ENCODE results near the gene DPCD. TPM values are rescaled to one million over a fixed set of nuclear protein-coding genes. Genes with fewer than 3 reads are reported as not detected.

DPCD gene
- total RNA-seq, 1 donor from 2014 or later = 71.1 TPM

GRCh38 chr10:101653536-101653935 is 65.4 kb downstream of the DPCD start:
- H3K27me3 ChIP-seq = no peaks in the 10 kb centered on the region
- no peak overlapping the region for H3K9ac ChIP-seq
- H3K79me2 ChIP-seq (ENCODE audit: low read depth) = no peaks in the 10 kb centered on the region
- TF ChIP-seq EZH2phosphoT487 (IDR thresholded peaks at IDR 0.05) (no peak), EZH2 (IDR thresholded peaks at IDR 0.05) (no peak), CTCF (IDR thresholded peaks at IDR 0.05) (no peak)
- no peak overlapping the region for H3K4me3 ChIP-seq
- H3F3A ChIP-seq (ENCODE audit: low read depth) = peaks cover 34% of the 10 kb centered on the region
- no peaks in the 10 kb centered on the region for H4K20me1 ChIP-seq (ENCODE audit: low read depth)
- peaks cover 2% of the 10 kb centered on the region for H3K27me3 Mint-ChIP-seq (ENCODE audit: insufficient read depth, low read depth)
- H2AFZ ChIP-seq (replicated peaks) = no peak overlapping the region
- peaks cover 6% of the 10 kb centered on the region for H3K4me1 Mint-ChIP-seq
- H3K27ac ChIP-seq = peak overlapping the region; percentile 90
- H3K36me3 Mint-ChIP-seq = peaks cover 19% of the 10 kb centered on the region
- H3K9me3 Mint-ChIP-seq = no peaks in the 10 kb centered on the region
- H3K4me3 Mint-ChIP-seq = no peak overlapping the region
- H3K4me1 ChIP-seq = peaks cover 46% of the 10 kb centered on the region
- no peaks in the 10 kb centered on the region for H3K9me3 ChIP-seq (ENCODE audit: low read depth)
- no peaks in the 10 kb centered on the region for H3K36me3 ChIP-seq
- no peak overlapping the region for H3K27ac Mint-ChIP-seq
- no peak overlapping the region for H3K4me2 ChIP-seq
- DNase-seq (ENCODE audit: low spot score) = no peak

- DNase-seq (ENCODE audit: low spot score) = no peak
- Histone ChIP-seq H3K27me3 (no peaks in the 10 kb centered on the region), H3K79me2 (ENCODE audit: low read depth) (no peaks in the 10 kb centered on the region), H3K9ac (no peak overlapping the region), H3K27ac (no peak overlapping the region), H2AFZ (replicated peaks) (no peak overlapping the region), H3K9me3 (ENCODE audit: low read depth) (no peaks in the 10 kb centered on the region), H4K20me1 (ENCODE audit: low read depth) (no peaks in the 10 kb centered on the region), H3K4me1 (peaks cover 54% of the 10 kb centered on the region), H3F3A (ENCODE audit: low read depth) (peaks cover 34% of the 10 kb centered on the region), H3K4me3 (no peak overlapping the region), H3K4me2 (no peak overlapping the region), H3K36me3 (no peaks in the 10 kb centered on the region)
- H3K36me3 Mint-ChIP-seq = peaks cover 26% of the 10 kb centered on the region
- no peaks in the 10 kb centered on the region for H3K9me3 Mint-ChIP-seq
- peaks cover 5% of the 10 kb centered on the region for H3K4me1 Mint-ChIP-seq
- TF ChIP-seq EZH2phosphoT487 (IDR thresholded peaks at IDR 0.05) (no peak), CTCF (IDR thresholded peaks at IDR 0.05) (no peak), EZH2 (IDR thresholded peaks at IDR 0.05) (no peak)
- no peak overlapping the region for H3K4me3 Mint-ChIP-seq
- no peak overlapping the region for H3K27ac Mint-ChIP-seq
- peaks cover 2% of the 10 kb centered on the region for H3K27me3 Mint-ChIP-seq (ENCODE audit: insufficient read depth, low read depth)
Observed at GRCh38 chr10:101655570-101655969, 67.4 kb downstream of the DPCD start.

- peaks cover 9% of the 10 kb centered on the region for H3K4me1 Mint-ChIP-seq
- no peaks in the 10 kb centered on the region for H3K79me2 ChIP-seq (ENCODE audit: low read depth)
- peaks cover 48% of the 10 kb centered on the region for H3K4me1 ChIP-seq
- DNase-seq (ENCODE audit: low spot score) = no peak
- H3K27ac ChIP-seq = no peak overlapping the region
- H3K27me3 ChIP-seq = no peaks in the 10 kb centered on the region
- peaks cover 1% of the 10 kb centered on the region for H3K27me3 Mint-ChIP-seq (ENCODE audit: insufficient read depth, low read depth)
- H3K27ac Mint-ChIP-seq = no peak overlapping the region
- H3K4me3 Mint-ChIP-seq = no peak overlapping the region
- no peak overlapping the region for H3K9ac ChIP-seq
- H3K36me3 ChIP-seq = no peaks in the 10 kb centered on the region
- no peaks in the 10 kb centered on the region for H3K9me3 Mint-ChIP-seq
- no peaks in the 10 kb centered on the region for H3K9me3 ChIP-seq (ENCODE audit: low read depth)
- H4K20me1 ChIP-seq (ENCODE audit: low read depth) = no peaks in the 10 kb centered on the region
- H3K36me3 Mint-ChIP-seq = peaks cover 30% of the 10 kb centered on the region
- no peak overlapping the region for H3K4me3 ChIP-seq
- TF ChIP-seq EZH2 (IDR thresholded peaks at IDR 0.05) (no peak), CTCF (IDR thresholded peaks at IDR 0.05) (no peak), EZH2phosphoT487 (IDR thresholded peaks at IDR 0.05) (no peak)
- no peak overlapping the region for H3K4me2 ChIP-seq
- H3F3A ChIP-seq (ENCODE audit: low read depth) = peaks cover 21% of the 10 kb centered on the region
- H2AFZ ChIP-seq (replicated peaks) = no peak overlapping the region
Observed at GRCh38 chr10:101656890-101657289, 68.8 kb downstream of the DPCD start.
